H54 (cell line): ENCODE measurements around the gene IL24.

Source experiments
- DNase-seq: peaks from one replicate; pipeline ENCODE4 v3.0.0; 2011; ENCODE audit warnings: low spot score, mixed read lengths; ENCODE audit not compliant: insufficient read length
- FAIRE-seq: peaks from 3 replicates; lab custom pipeline; 2011; peaks lifted over from hg19 to GRCh38; lab: Jason Lieb, UNC
- POLR2A ChIP-seq: IDR thresholded peaks from 2 replicates; pipeline ENCODE4 v1.6.1; 2011; ENCODE audit warnings: low read depth, mild to moderate bottlenecking, low read length

IL24 gene

DNA sequence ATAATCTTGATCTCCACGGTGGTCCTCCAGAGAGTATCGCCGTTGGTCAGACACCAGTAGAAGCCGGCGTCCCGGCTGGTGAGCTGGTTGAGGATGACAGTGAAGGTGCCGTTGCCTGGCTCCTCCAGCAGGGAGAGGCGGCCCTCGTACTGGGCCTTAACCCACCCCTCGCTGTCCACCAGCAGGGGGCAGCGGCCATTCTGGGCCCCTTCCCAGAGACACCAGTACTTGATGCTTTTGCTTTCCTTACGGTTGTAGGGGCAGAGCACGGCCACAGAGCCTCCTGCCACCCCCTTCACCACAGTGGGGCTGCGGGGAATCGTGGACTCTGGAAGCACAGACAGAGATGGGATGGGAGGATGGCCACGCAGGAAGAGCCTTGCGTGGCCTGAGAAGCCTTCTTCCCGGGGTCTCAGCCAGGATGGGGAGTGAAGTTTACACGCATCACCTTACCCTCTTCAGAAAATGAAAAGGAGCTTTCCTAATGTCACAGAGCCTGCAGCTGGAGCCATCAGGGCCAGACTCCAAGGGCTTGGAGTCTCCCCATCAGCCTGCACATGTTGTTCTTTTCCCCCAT is 38.3 kb downstream of the IL24 start:
- no peak for TF ChIP-seq POLR2A
- peak; percentile 20 for DNase-seq
- no peak for FAIRE-seq

DNA sequence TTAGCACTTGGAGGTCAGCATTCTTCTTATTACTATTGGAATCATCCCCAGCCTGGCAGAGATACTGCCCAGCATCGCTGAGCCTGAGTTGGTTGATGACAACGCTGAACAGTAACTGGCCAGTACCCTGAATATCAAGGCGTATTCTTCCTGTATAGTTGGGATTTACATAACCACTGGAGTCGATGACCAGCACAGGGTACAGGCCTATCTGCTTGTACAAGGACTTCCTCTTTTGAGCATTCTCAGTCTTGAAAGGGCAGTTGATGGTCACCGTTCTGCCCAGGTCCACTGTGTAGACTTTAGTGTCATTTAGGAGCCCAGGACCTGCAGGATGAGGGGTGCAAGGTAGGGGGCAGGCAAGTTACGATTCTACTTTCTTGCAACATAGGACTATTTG is 40.2 kb downstream of the IL24 start:
- no peak for FAIRE-seq
- TF ChIP-seq POLR2A: no peak
- DNase-seq: no peak

DNA sequence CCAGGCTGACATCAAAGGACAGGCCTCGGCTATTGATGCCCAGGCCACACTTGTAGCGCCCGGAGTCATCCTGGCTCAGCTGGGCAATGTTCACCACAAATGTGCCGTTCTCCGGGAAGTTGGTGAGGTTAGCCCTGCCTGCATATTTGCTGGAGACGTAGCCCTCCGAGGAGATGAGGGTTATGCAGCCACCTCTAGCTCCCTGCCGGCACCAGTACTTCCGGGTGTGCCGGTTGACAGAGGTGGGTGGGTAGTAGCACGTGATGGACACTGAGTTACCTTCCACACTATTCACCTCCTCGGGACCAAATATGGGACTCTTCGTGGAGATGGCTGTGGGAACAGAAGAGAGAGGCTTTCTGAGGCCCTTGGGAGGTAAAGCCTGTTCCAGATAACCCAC is 41.9 kb downstream of the IL24 start:
- no peak for TF ChIP-seq POLR2A
- DNase-seq (no peak), FAIRE-seq (no peak)

DNA sequence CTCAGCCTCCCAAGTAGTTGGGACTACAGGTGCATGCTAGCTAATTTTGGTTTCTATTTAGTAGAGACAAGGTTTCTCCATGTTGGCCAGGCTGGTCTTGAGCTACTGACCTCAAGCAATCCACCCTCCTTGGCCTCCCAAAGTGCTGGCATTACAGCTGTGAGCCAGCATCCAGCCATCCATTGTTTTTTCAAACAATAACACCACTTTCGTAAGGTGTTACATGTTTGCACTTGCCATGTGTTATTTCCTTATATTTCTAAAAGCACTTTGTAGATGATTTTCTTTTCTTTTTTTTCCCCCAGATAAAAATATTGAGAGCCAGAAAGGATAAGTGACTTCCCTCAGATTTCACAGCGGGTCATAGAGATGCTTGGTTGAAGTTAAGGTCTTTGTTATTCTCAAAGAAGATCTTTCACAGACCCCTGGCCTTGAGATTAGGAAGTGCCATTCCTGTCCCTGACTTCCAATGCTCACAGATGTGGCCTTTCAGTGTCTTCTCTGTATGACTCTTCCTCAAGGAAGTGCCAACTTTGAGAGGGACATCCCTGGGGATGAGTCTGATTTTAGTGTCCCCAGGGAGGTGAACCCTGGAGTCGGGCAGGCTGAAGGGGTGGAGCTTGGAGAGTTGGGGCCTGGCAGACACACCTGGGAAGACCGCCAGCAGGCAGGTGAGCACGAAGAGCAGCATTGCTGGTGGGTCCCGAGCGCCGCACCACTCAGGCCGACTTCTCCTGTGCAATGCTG is 42.8 kb downstream of the IL24 start:
- TF ChIP-seq POLR2A: no peak
- no peak for FAIRE-seq
- no peak for DNase-seq

DNA sequence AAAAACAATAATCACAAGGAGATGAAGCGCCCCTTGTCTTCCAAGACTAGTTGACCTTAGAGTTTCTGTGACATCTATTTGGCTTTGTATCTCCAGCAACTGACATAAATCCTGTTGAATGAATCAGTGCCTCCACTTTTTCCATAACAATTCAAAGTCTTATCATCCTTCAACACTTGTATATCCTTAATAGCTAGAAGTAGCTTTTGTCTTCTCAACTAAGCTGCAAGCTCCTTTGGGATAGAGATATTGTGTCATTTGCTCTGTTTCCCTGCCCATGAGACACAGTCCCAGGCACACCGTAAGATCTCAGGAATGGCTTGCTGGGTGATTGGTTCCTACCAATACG is 43.3 kb downstream of the IL24 start:
- FAIRE-seq: no peak
- DNase-seq: no peak
- TF ChIP-seq POLR2A: no peak

DNA sequence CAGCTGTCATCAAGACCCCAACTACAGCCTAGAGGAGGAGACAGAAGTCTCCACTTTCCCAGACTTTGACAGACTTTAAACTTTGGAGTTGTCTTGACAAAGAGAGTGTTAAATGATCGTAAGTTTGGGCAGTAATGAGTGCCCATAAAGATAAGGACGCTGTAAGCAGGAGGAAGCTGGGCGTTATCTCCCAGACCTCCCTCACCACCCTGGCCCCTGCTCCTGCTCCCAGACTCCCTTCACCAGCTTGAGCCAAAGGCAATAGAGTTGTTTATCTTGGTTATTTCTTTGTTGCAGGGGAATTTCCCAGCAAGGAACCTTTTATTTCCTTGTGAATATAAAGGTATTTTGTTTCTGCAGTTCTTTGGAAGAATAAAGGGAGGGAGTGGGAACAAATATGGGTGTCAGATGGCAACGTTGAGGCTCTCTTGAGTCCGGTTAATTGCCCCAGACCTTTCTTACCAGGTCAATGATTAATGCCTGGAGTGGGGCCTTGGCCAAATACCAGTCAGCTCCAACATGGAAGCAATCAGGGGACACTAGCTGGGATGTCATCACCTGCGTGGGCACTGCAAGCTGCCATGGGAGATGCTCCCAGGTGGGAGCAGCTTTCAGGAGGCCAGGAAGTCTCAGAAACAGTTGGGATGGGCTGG is 44.6 kb downstream of the IL24 start:
- no peak for FAIRE-seq

DNA sequence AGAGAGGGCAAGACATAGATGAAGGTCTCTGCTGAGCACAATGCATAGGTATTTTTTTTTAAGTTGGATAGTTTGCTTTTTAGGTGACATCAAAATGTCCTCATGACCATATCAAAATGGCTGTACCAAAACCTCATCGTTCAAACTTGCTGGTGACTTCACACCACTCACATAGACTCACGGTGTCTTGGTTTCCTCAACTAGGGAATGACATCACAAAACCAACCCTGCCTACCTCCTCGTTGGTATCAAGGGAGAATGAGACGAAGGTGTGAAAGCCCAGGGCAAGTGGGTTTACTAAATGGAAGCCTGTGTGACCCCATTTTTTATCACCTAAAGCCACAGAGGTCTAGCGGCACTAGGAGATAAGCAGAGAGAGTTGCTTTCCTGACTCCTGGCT is 47.5 kb downstream of the IL24 start:
- DNase-seq (no peak), FAIRE-seq (no peak)
- no peak for TF ChIP-seq POLR2A

More for the DNA sequence above, 44.6 kb downstream of the IL24 start:
- DNase-seq: no peak
- TF ChIP-seq POLR2A: no peak

DNA sequence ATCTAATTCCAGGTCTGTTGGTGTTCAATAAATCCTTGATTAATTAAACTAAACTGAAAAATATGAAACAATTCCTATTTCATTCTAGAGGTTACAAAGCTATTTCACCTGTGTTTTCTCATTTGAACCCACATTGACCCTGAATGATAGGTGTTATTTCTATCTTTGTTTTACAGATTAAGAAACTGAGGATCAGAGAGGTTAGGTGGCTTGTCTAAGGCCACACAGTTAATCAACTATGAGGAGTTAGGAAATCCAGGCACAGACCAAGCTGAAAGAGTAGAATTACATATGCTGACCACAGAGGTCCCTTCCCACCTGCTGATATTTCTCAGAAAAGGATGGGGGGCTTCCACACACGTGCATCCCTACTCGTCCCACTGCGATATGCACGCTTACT is 48.5 kb downstream of the IL24 start:
- FAIRE-seq: no peak
- no peak for TF ChIP-seq POLR2A

DNA sequence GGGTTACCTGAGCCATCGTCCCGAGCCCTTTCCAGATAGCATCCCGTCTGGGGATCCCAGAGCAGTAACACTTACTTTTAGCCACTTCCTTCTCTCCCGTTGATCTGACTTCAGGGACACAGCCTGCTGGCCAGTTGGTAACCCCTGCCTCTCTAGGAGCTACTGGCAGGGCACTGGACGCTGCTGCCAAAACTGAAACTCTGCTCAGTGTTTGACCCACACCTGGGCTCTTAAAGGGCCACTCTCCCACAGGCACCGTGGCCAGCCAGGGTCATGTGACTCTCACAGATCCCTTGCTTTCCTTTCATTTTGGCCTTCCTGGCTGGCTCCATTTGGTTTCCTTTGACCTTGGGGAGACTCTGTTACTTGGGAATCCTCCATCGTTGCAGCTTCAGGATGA is 49.0 kb downstream of the IL24 start, which contains the start of gene PIGR:
Gene PIGR (minus strand): TSS at position 206 of the 400 bp plus-strand sequence. CDS start 5,935 bp downstream, outside the sequence.
- no peak for TF ChIP-seq POLR2A
- no peak for FAIRE-seq

More for the DNA sequence above, 48.5 kb downstream of the IL24 start:
- no peak for DNase-seq

DNA sequence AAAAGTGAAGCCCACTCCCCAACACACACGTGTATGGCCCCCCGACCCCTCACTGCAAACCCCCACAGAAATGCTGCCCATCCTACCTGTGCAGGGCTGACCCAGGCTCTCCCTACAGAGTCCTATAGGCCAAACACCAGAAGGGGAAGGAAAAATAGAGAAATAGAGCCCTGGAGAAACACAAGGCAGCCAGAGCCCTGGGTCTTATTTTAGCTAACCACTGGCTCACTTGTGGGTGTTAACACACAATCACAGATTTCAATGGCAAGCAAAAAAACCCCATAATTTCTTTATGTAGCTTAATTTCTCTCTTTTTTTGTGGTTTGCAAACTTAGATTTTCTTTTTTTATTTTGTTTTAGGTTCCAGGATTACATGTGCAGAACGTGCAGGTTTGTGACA is 50.0 kb downstream of the IL24 start:
- TF ChIP-seq POLR2A: no peak
- FAIRE-seq: no peak
- no peak for DNase-seq

More for the DNA sequence above, 49.0 kb downstream of the IL24 start, which contains the start of gene PIGR:
- no peak for DNase-seq

DNA sequence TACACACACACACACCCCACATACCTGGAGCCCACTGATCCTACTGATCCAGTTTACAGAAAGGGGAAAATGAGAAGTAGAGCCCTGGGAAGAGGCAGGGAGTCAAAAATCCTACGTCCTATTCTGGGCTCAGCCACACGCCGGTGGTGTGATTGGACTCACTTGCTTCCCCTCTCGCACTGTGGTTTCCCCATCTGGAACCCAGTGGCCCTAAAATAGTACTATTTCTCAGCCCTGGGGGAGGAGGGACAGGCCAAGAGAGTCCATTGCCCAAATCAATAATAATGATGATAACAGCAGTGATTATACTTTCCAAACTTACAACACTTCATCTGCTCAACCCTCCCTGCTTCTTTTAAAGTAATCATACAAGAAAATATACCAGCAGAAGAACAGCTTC is 52.0 kb downstream of the IL24 start:
- FAIRE-seq: no peak
- TF ChIP-seq POLR2A: no peak
- DNase-seq: no peak

DNA sequence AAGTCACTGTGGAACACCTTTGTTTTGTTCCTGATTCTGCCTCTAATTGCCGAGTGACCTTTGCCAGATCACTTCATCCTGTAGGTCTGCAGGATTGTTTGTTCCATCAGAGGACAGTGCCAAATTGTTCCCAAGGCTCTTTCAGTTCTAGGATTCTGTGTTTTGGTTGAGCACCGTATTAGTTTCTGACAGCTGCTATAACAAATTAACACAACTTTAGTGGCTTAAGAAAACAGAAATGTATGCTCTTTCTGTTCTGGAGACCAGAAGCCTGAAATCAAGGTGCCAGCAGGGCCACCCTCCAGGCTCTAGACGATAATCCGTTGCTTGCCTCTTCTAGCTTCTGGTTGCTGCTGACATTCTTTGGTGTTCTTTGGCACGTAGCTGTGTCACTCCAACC is 52.4 kb downstream of the IL24 start:
- no peak for TF ChIP-seq POLR2A
- DNase-seq (no peak), FAIRE-seq (no peak)

DNA sequence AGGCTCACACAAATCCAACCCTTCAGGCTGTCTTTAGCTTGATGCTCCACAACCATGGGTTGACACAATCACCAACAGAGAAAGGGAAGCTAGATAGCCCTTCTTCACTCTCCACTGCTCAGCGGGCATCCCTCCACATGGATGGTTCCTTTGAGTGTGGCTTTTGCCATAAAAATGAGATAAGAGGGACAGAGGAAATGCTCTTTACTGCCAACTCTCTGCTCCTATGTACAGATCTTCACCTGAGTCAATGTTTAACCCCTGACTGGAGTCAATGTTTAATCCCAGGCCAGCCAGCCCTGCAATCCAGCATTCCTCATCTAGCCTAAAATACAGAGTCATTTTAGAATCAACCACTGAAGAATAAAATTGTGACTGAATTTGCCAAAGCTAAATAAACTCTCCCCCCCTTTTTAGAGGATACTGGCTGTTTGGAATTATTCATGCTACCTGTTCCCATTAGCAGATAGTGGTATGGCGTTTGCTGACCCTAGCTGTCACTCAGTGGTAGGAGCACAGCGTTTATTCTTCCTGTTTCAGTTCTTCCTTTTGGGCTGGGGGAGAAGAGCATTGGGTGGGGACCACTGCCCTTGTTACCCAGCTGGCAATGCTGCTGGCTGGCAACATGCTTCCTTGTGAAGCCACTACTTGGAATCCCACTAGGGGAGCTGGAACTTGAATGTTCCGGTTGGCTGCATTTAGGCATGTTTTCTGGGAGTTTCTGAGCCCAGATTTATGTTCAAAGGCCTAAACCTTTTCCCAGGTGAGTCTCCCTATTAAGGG is 54.3 kb downstream of the IL24 start:
- FAIRE-seq: no peak
- no peak for TF ChIP-seq POLR2A
- DNase-seq: no peak

DNA sequence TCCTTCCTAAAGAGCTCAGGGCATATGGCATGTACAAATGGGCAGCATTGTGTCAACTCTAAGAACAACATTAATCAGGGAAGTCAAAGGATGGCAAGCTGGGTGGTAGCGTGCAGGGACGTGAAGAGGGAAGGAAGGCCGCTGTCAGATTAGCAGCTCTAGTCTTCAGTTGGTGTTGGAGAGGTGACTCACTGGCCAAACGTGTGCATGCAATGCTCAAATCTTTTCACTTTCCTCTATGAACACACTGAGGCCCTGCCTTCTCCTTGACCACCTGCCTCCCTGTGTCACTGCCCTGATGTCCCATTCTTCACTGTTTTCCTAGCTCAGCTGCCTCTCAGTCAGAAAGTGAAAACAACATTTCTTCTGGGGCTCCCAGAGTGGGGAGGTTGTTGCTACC is 54.9 kb downstream of the IL24 start:
- no peak for TF ChIP-seq POLR2A
- DNase-seq (no peak), FAIRE-seq (no peak)
